OCI-LY3 (cell line): ENCODE results near the gene PROM1.

Experiments used
- H2AFZ ChIP-seq: fragments of 200-600, 300-600 bp; shearing (Covaris generic); 2 replicates; pipeline ENCODE4 v1.6.0; 2014; ENCODE audit warnings: antibody characterized with exemption, low read depth, low read length
- H3K27ac ChIP-seq: fragments of 200-600, 300-600 bp; sonication (generic); 2 replicates; pipeline ENCODE4 v1.5.1; 2014; ENCODE audit warnings: mild to moderate bottlenecking, low read length, moderate library complexity, mixed read lengths
- H3K27me3 ChIP-seq: fragments of 200-600, 300-600 bp; sonication (generic); 2 replicates; pipeline ENCODE4 v1.6.1; 2014; ENCODE audit warnings: low read depth, low read length, mixed read lengths
- H3K36me3 ChIP-seq: fragments of 200-600, 300-600 bp; sonication (generic); replicated peaks from 2 replicates; pipeline ENCODE3; 2014; ENCODE audit warnings: low read depth, low read length, mixed read lengths
- H3K4me1 ChIP-seq: fragments of 300-600, 200-600 bp; sonication (generic); 2 replicates; pipeline ENCODE4 v1.6.1; 2014; ENCODE audit warnings: low read length, mixed read lengths
- H3K4me2 ChIP-seq: fragments of 200-600, 300-600 bp; sonication (generic); 2 replicates; pipeline ENCODE4 v1.6.1; 2014; ENCODE audit warnings: low read length, mixed read lengths
- H3K4me3 ChIP-seq: fragments of 300-600, 200-600 bp; sonication (generic); 2 replicates; pipeline ENCODE4 v1.5.1; 2014; ENCODE audit warnings: antibody characterized with exemption, mild to moderate bottlenecking, low read length, moderate library complexity
- H3K79me2 ChIP-seq: fragments of 300-600, 200-600 bp; shearing (Covaris generic); 2 replicates; pipeline ENCODE4 v1.6.1; 2014; ENCODE audit warnings: mild to moderate bottlenecking, low read length, mixed read lengths
- H3K9ac ChIP-seq: fragments of 300-600, 200-600 bp; shearing (Covaris generic); 2 replicates; pipeline ENCODE4 v1.6.0; 2014; ENCODE audit warnings: mild to moderate bottlenecking, low read length, moderate library complexity
- H3K9me3 ChIP-seq: fragments of 200-600, 300-600 bp; shearing (Covaris generic); 2 replicates; pipeline ENCODE4 v1.6.1; 2014; ENCODE audit warnings: low read length, mixed read lengths; ENCODE audit not compliant: insufficient read depth
- H4K20me1 ChIP-seq: fragments of 200-600, 300-600 bp; sonication (generic); 2 replicates; pipeline ENCODE4 v1.6.1; 2016; ENCODE audit warnings: low read length, mixed read lengths; ENCODE audit not compliant: insufficient read depth
- CTCF ChIP-seq: fragments of 200-600, 300-600 bp; sonication (generic); IDR thresholded peaks from 2 replicates; pipeline ENCODE4 v1.5.1; 2014; ENCODE audit warnings: antibody characterized with exemption, low read length, low read depth
- EZH2phosphoT487 ChIP-seq: fragments of 200-600 bp; shearing (Covaris generic); IDR thresholded peaks from 2 replicates; pipeline ENCODE4 v1.6.1; 2018; ENCODE audit warnings: antibody characterized with exemption, mixed run types, low read depth

The PROM1 gene

GRCh38 chr4:15920723-15921591 is 162.9 kb downstream of the PROM1 start:
- H3K36me3 ChIP-seq, result no peaks in the 10 kb centered on the region
- TF ChIP-seq CTCF (no peak), EZH2phosphoT487 (no peak)
- no peak overlapping the region for H3K4me2 ChIP-seq
- no peak overlapping the region for H2AFZ ChIP-seq
- no peaks in the 10 kb centered on the region for H3K79me2 ChIP-seq
- peaks cover 11% of the 10 kb centered on the region; the same call in 1 of the 2 replicates for H3K27me3 ChIP-seq
- no peaks in the 10 kb centered on the region for H3K4me1 ChIP-seq
- H4K20me1 ChIP-seq, result no peaks in the 10 kb centered on the region
- no peaks in the 10 kb centered on the region for H3K9me3 ChIP-seq
- H3K9ac ChIP-seq, result no peak overlapping the region
- H3K4me3 ChIP-seq, result no peak overlapping the region
- no peak overlapping the region for H3K27ac ChIP-seq

- Histone ChIP-seq H3K27ac (no peak overlapping the region), H3K9ac (no peak overlapping the region)
- no peak for TF ChIP-seq EZH2phosphoT487
- TF ChIP-seq CTCF, result no peak
These were observed 165.2 kb downstream of the PROM1 start for GRCh38 chr4:15918484-15919129.

More at GRCh38 chr4:15918484-15919129, 165.2 kb downstream of the PROM1 start:
- no peaks in the 10 kb centered on the region for H4K20me1 ChIP-seq
- no peaks in the 10 kb centered on the region for H3K9me3 ChIP-seq
- H3K4me1 ChIP-seq, result no peaks in the 10 kb centered on the region
- no peak overlapping the region for H3K4me3 ChIP-seq
- H3K36me3 ChIP-seq, result no peaks in the 10 kb centered on the region
- no peak overlapping the region for H2AFZ ChIP-seq
- peaks cover 11% of the 10 kb centered on the region; the same call in 1 of the 2 replicates for H3K27me3 ChIP-seq
- no peaks in the 10 kb centered on the region for H3K79me2 ChIP-seq
- H3K4me2 ChIP-seq, result no peak overlapping the region
